HepG2 (cell line): ENCODE data around the gene TLR9.

Experiments
- BHLHE40 ChIP-seq: IDR thresholded peaks from 2 replicates; pipeline ENCODE4 v1.6.1; 2011; ENCODE audit warnings: low read length, improper control_type of control experiment
- EZH2 ChIP-seq: conservative IDR thresholded peaks from 2 replicates; pipeline ENCODE4 v1.6.1; 2012; ENCODE audit warnings: mild to moderate bottlenecking, low read depth, low read length, moderate library complexity
- POLR2A ChIP-seq, 2 experiments: IDR thresholded peaks; 2 replicates each; pipeline ENCODE4 v1.6.1; 2011; ENCODE audit warnings: low read depth in 2 of 2, low read length in 2 of 2, mild to moderate bottlenecking in 1 of 2, moderate library complexity in 1 of 2; ENCODE audit not compliant: insufficient read depth in 1 of 2
- RBM22 ChIP-seq: fragments of 200-400 bp; formaldehyde crosslinking; optimal IDR thresholded peaks from 2 replicates; pipeline ENCODE3; 2017; ENCODE audit warnings: mild to moderate bottlenecking, low read length, moderate library complexity
- SIN3A ChIP-seq: IDR thresholded peaks from 2 replicates; pipeline ENCODE4 v1.6.1; 2011; ENCODE audit warnings: low read depth, mild to moderate bottlenecking, control low read depth, low read length, borderline replicate concordance
- TAF1 ChIP-seq: sonication (generic); formaldehyde crosslinking; IDR thresholded peaks from 2 replicates; pipeline ENCODE4 v1.4.0; 2020; ENCODE audit warnings: missing genetic modification reagents
- TOE1 ChIP-seq: sonication (generic); formaldehyde crosslinking; IDR thresholded peaks from 2 replicates; pipeline ENCODE4 v1.4.0; 2020; ENCODE audit warnings: mild to moderate bottlenecking, missing genetic modification reagents
- ZNF564 ChIP-seq: sonication (generic); formaldehyde crosslinking; IDR thresholded peaks from 2 replicates; pipeline ENCODE4 v1.8.1; 2023; ENCODE audit warnings: mild to moderate bottlenecking, missing genetic modification reagents

DNA sequence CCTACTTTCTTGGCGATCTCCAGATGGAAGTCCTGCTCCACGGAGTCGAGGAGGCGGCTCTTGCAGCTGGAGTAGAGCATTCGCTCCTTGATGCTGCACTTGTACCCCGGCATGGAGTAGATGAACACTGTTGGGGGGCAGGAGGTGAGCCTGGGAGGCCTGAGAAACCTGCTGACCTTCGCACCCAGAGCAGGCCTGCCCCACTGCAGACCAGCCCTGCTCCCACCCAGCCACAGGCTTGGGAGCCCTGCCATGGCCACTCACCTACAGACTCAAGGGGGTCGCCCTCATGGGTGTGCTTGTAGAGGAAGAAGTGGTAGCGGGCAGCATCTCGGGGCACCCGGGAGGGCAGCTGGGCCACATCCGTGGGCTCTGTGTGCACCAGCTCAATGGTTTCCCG, 4.2 kb upstream of the TLR9 start:
- TF ChIP-seq EZH2, result no peak
- no peak for TF ChIP-seq POLR2A (IDR thresholded peaks at IDR 0.05; ENCODE audit: insufficient read depth in 1 of 2, low read depth in 2 of 2, low read length in 2 of 2)
- TF ChIP-seq BHLHE40, result no peak
- TF ChIP-seq TAF1 (CRISPR knock-in tag), result no peak
- no peak for TF ChIP-seq TOE1 (CRISPR knock-in tag)
- no peak for TF ChIP-seq ZNF564 (CRISPR knock-in tag)
- TF ChIP-seq RBM22, result no peak
- TF ChIP-seq SIN3A, result no peak
